ENCODE measurements around the gene CALN1.
"Not testable (repeated sequence)": the region's sequence is repeated elsewhere in the genome, so short reads cannot be mapped to it uniquely, and the experiment has no call there.

The CALN1 gene

DNA sequence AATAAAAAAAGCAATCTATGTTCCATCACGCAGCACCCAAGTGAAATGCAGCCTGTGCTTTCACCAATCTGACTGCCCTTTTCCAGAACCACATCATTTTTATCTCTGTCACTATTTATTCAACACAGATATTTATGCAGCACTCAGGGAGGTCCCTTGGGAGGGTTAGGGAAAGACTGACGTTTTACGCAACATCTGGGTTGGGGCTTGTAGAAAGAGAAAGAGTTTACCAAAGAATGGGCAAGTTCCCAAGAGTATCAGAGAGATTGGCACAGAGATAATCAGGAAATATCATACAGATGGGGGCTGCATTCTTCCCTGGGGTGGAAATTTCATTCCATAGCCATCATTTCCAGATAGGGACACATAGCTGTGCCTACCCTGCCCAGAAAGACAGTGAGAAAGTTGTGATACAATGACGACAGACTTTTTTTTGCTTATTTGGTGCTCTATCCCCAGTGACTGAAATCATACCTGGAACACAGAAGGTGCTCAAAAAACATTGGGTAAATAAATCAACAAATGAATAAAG, 474.2 kb downstream of the CALN1 start:
- DNase-seq: no peak

DNA sequence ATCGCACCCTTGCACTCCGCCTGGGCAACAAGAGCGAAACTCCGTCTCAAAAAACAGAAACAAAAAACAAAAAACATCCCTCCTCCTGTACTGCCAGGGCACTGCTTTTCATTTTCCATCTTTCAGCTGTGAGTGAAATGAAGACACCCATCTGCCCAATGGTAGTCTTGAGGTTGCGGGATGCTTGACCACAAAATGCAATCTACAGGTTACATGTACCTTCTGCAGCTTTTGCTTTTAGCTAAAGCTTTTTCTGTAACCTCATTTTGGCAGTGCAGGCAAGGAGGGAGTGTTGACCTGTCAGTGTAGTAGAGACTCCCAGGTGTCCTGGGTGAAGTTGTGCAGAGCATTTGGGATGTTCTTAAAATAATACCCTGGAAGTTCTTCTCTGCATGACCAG, 476.5 kb downstream of the CALN1 start:
- no peak for DNase-seq

DNA sequence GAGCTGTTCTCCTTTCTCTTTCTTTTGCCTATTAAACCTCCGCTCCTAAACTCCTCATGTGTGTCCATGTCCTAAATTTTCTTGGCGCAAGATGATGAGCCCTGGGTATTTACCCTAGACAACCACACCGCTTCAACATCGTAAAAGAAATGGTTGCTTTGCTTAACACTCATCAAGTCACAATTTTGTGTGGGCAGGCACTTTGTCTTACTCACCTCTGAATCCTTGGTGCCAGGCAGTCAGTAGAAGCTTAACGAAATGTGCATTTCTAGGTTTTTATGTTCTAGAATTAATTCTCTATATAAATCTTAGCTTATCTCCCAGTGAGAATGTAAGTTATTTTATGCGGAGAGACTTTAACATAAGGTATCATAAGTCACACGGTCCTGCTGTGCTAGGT, 478.7 kb downstream of the CALN1 start:
- no peak for DNase-seq

- DNase-seq: no peak
These were observed 486.5 kb downstream of the CALN1 start for GRCh38 chr7:71925663-71926062.

GRCh38 chr7:71914204-71914603, 497.9 kb downstream of the CALN1 start:
- DNase-seq: not testable (repeated sequence)

- no peak for DNase-seq
These were observed 499.7 kb downstream of the CALN1 start for GRCh38 chr7:71912476-71912875.

DNA sequence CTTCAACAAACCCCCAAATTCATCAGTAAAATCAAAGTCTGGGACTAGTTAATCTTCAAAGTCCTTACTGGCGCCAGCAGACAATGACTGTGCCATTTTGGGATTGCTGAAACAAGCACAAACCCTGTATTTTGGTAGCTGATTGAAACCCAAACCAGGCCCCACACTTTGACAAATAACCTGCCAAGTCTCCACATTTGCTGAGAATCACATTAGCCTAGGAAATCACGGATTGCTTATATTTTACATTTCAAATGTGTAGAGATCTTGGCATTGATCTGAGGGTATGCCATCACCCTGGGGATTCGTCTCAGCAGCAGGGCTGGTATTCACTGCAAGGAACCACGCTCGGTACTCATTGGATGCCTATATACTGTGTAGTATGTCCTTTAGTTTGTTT, 501.1 kb downstream of the CALN1 start:
- no peak for DNase-seq

- no peak for DNase-seq
These were observed 506.3 kb downstream of the CALN1 start for GRCh38 chr7:71905821-71906220.

- no peak for DNase-seq
These were observed 507.7 kb downstream of the CALN1 start for GRCh38 chr7:71904484-71904883.

GRCh38 chr7:71900556-71900955, 511.6 kb downstream of the CALN1 start:
- no peak for DNase-seq

- no peak for DNase-seq
These were observed 515.6 kb downstream of the CALN1 start for GRCh38 chr7:71896535-71896934.

GRCh38 chr7:71886046-71886445, 526.1 kb downstream of the CALN1 start:
- DNase-seq: no peak

DNA sequence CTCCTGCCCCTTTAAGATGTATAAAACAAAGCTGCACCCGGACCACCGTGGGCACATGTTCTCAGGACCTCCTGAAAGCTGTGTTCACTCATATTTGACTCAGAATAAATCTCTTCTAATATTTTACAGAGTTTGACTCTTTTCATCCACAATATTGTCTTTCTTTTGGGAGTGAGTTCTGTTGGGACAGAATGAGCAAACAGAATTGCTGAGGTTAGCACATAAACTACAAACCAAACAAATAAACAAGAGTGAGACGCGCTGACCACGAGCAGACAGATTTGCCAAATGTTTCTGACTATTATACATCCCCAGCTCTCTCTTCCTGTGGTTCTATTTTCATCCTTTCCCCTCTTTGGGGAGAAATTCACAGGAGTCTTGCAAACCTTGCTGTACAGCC, 526.7 kb downstream of the CALN1 start:
- DNase-seq: no peak

- DNase-seq: no peak
These were observed 528.7 kb downstream of the CALN1 start for GRCh38 chr7:71883415-71883814.

- no peak for DNase-seq
These were observed 540.7 kb downstream of the CALN1 start for GRCh38 chr7:71871446-71871845.

GRCh38 chr7:71870812-71871211, 541.3 kb downstream of the CALN1 start:
- no peak for DNase-seq

- no peak for DNase-seq
These were observed 543.3 kb downstream of the CALN1 start for GRCh38 chr7:71868797-71869196.

- DNase-seq: no peak
These were observed 544.5 kb downstream of the CALN1 start for GRCh38 chr7:71867626-71868025.

DNA sequence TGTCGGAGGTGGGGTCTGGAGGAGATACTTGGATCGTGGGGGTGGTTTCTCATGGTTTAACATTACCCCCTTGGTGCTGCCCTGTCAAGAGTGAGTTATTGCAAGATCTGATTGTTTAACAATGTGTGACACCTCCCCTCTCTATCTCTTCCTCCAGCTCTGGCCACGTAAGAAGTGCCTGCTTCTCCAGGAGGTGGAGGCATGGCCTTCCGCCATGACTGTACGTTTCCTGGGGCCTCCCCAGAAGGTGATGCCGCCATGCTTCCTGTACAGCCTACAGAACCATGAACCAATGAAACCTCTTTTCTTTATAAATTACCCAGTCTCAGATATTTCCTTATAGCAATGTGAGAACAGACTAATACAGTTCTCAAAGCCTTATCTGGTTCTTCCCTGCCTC, 547.0 kb downstream of the CALN1 start:
- no peak for DNase-seq

DNA sequence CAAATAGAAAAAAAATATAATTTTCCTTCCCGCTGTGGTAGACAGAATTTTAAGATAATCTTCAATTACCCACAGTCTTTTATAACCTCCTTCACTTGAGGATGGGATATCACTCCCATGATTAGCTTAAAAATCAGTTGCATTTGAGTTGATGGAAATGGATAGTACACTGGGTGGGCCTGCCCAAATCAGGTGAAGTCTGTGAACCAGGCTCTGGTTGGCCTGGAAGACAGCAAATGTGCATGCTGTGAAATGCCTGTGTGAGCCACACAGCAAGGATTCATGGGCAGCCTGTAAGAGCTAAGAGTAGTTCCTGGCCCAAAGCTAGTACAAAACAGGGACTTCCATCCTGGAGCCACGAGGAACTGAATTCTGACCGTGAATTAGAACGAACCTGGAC, 548.0 kb downstream of the CALN1 start:
- DNase-seq: no peak

- DNase-seq: no peak
These were observed 551.6 kb downstream of the CALN1 start for GRCh38 chr7:71860572-71860971.

- DNase-seq: no peak
These were observed 554.8 kb downstream of the CALN1 start for GRCh38 chr7:71857338-71857737.

- no peak for DNase-seq
These were observed 557.4 kb downstream of the CALN1 start for GRCh38 chr7:71854546-71855397.

DNA sequence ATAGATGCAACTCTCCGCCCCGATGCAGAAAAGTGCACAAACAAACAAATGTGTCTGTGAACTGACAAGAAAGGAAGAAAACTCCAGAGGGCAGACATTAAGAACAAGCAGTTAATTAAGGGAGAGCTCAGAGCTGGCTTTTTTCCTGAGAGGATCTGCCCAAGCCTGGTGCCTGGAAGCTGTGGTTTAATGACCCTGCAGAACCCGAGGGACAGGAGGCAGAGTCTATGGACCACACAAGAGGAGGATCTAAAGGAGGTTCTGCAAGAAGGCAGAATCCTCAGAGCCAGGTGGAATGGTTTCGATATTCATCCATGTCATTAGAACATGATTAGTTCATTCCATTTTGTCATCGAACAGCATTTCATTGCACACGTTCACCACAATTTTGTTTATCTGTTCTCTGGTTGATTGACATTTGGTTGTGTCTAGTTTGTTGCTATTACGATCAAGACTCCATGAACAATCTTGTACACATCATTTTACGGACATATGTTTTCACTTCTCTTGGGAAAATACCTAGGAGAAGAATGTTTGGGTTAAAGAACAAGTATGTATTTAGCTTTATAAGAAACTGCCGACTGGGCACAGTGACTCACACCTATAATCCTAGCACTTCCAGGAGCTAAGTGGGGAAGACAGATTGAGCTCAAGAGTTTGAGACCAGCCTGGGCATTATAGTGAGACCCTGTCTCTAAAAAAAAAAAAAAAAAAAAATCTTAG, 560.2 kb downstream of the CALN1 start:
- DNase-seq: no peak

Measured in activated T-cell treated with anti-CD3 and anti-CD28 coated beads, Interleukin-2, amount 50 U/mL, for 1 hour (primary cell).